Eye (tissue), 1 donor: Measurements from ENCODE around the gene ARHGEF12.
A peak's percentile ranks its signal among the peaks of the same experiment; 100 is the strongest.

Experiments
- DNase-seq: peaks from one replicate; pipeline ENCODE4 v3.0.0-alpha.2; 2015

ARHGEF12 gene

DNA sequence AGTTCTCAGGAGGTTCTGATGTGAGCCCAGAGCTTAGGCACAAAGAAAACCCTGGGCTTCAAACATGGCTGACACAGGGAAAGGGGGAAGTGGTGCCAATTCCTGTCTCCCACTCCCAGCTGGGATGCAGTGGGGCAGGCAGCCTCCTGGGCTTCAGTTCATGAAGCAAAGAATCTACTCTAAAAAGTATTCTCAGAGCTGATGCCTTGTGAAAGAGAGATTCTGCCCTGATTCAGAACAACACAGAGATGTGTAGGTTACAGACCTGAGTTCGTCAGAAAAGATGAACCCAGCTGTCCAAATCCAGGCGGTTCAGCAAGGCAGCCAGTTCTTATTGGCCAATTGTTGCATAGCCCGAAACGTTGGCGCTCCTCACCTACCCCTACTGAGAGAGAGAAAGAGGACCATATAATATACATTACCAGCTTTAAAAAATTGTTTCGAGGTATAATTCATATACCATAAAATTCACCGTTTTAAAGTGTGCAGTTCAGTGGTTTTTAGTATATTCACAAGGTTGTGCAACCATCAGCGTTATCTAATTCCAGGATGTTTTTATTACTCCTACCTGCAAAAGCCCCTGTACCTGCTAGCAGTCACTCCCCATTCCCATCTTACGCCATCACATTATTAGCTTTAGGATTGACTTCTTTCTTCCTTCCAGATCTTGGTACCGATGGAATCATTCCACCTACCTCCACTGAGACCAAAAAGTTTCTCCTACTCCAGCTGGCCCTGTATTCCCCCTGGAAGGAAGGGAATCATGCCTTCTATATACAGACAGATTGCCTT lies 18.3 kb upstream of the ARHGEF12 start:
- DNase-seq, result no peak

- DNase-seq, result no peak
These were observed 17.3 kb upstream of the ARHGEF12 start for GRCh38 chr11:120318906-120319305.

DNA sequence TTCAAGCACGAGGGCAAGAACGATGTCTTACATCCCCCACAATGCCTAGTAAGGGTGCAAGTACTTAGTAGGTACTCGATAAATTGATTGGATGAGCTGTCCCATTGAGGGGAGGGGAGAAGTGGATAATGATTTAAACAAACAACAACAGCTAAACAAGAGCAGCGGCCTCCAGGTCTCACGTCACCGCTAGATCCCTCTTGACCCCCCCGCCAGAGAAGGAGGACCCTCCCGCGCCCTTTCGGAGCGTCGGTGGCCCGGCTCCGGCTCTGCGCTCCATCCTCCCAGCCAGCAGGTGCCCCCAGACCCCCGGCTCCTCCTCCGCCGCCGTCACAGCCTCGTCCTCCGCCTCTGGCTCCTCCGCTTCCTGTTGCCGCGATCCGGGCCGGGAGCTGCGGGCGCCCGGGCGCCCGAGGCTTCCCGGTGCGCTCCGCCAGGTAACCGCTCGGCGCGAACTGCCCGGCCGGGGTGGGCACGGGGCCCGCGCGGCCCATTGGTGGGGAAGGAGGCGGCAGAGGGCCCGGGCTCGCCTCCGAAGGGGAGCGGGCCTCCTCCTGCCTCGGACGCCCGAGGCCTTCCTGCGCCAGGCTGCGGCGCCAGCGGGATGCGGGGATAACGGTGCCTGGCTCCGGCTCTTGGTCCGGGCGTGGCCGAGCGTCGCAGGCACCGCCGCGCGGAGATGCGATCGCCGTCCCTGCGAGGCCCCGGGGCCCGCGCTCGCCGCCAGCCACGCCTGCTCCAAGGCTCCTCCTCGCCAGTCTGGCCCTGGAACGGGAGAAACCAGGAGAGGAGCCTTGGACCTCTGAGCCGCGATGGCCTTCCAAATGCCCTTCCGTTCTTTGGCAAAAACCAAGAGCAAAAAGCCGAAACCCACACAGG lies 11.0 kb upstream of the ARHGEF12 start, which contains the start of gene TLCD5:
TLCD5 (plus strand) TSS at position 368 of the 879 bp plus-strand sequence. CDS start 2,143 bp downstream, outside the sequence.
- DNase-seq, result peak; percentile 94

- no peak for DNase-seq
These were observed 10.0 kb upstream of the ARHGEF12 start for GRCh38 chr11:120326228-120326627.

DNA sequence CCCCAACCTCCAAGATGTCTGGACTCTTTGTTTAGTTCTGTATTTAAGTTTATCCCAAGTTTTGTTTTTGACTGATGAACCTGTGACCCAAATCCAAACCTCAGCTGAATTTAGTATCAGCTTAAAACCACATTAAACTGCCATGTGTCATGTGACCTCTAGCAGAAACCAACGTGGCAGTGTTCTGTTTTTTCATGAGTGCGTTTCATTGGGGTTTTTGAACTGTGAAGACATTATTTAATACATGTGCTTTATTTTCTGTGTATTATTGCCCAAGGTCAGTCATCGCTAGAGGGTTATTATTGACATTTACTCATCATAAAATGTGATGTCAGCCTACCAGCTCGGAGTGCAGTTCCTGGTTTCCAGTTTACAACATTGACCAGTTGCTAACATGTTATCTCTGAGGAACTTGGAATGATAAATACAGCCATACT lies 9.3 kb upstream of the ARHGEF12 start:
- no peak for DNase-seq

GRCh38 chr11:120327311-120327710 lies 8.9 kb upstream of the ARHGEF12 start:
- no peak for DNase-seq

DNA sequence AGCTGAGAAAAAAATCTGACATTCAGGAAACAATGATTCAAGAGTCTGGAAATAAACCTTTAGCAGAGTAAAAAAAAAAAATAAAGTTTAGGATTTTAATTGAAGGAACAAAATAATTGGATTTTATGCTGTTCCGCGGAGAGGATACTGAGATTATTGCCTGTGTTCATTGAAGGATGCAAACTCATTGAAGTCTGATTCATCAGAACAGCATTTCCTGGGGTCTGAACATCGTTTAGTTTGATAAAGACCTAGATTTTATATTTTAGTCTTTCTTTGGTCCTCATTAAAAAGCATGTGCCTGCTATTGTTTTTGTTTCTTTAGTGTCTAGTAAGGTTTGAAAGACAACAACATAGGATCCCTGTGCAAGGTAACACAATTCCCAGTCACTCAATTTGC lies 6.7 kb upstream of the ARHGEF12 start:
- no peak for DNase-seq

- DNase-seq, result no peak
These were observed 6.2 kb upstream of the ARHGEF12 start for GRCh38 chr11:120330045-120330444.

- DNase-seq, result peak; percentile 40
These were observed 4.8 kb upstream of the ARHGEF12 start for GRCh38 chr11:120331301-120331996.

DNA sequence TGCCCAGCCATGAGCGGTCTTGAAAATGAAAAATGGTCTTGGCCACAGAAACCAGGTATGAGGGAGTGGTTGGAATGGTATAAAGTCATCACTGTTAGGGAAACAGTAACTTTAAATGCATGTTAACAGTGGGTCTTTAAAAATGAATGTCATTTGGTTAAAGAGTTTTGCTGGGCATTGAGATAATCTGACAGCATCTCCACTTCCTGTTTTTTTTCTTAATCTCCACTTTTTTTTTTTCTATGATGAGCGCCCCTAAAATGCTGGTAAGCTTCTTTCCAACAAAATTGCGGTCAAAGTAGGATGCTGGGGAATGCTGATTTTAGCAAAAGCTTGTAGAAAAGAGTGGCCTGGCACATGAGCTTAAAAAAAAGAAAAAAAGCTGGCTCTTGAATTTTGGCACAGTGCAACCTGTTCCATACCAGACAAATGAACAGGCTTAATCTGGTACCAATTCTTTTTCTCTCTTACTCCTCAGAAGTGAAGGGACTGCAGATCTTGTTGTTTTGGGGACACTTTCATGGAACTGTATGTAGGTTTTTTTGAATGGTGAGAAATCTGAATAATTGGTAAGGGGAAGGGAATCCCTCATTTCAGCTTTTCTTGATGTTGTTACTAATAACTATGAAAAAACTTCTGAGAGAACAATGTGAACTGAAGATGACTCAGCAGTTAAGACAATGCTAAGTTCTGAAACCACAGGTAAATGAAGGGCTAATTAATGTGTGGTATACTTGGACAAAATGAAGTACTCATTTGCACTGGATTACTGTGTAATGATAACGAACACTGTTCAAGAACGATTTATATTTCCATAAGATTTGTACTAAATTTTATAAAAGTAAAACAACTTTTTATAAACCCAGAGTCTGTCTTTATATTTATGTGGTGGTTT lies 3.1 kb upstream of the ARHGEF12 start:
- no peak for DNase-seq

DNA sequence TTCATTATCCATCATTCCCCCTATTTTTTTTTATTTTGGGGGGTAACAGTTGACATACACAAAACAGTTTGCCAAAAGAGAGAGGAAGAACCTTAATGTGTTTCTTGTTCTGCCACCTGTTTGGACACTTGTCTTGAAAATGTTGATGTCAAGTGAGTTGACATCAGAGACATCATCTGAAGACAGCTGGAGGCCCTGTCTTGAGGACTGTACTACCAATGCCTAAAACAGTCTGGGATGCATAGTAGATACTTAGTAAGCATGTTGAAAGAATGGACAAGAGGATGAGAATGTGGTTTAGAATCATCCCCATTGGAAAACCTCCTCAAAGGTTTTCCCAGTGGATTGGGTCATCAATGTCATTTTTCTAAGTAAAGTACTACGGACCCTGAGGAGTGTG lies 2.4 kb upstream of the ARHGEF12 start:
- DNase-seq, result no peak

- no peak for DNase-seq
These were observed 1.9 kb upstream of the ARHGEF12 start for GRCh38 chr11:120334332-120334731.

GRCh38 chr11:120334894-120335462 lies 1.2 kb upstream of the ARHGEF12 start:
- peak; percentile 95 for DNase-seq

DNA sequence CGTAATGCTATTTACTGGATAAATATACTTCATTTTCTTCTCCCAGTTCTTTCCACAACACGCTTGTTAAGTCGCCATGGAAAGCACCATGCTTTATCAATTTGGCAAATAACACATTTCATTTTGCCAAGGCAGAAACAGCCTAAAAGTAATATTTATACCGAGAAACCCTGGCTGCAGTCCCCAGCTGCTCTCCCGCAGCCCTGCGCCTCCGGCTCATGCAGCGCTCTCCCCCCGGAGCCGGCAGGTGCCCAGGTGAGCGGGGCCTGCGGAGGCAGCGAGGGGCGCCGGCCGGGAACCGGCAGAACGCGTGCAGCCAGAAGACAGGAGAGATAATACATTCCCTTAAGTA lies 681 bp upstream of the ARHGEF12 start:
- peak; percentile 79 for DNase-seq

GRCh38 chr11:120336641-120337354 lies 585 bp downstream of the ARHGEF12 start:
- DNase-seq, result peak; percentile 82

DNA sequence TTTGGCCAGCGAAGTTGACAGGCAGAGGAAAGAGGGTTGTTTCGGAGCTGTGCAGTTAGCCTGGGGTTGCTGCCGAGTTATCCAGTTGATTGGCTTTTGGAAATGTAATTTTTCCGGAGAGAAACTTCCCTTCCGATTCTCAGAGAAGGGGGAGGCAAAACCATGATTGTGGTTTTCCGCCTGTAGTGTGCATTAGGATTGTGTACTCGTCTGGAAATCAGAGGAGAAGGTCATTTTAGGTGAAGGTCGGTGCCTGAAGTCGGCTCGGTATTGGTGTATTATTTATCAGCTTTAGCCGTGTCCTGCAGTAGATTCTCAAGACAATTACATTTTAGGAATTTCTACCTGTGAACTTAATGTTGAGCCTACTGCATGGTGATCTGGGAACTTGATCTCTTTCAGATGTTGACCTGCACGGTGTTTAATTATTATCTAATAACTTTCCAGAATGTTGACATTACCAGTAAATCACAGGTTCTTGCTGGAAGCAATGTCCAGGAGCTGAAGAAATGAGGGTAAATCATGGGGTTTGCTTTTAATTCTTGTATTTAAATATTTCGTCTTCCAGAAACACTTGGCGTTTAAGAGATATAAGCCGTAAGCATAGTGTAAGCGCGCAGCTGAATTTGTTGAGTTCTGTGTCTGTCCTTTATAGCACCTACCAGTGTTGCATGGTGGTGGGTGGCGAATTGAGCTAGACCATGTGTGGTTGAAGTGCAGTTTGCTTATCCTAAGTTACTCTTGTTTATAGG lies 1.3 kb downstream of the ARHGEF12 start:
- peak; percentile 69 for DNase-seq

DNA sequence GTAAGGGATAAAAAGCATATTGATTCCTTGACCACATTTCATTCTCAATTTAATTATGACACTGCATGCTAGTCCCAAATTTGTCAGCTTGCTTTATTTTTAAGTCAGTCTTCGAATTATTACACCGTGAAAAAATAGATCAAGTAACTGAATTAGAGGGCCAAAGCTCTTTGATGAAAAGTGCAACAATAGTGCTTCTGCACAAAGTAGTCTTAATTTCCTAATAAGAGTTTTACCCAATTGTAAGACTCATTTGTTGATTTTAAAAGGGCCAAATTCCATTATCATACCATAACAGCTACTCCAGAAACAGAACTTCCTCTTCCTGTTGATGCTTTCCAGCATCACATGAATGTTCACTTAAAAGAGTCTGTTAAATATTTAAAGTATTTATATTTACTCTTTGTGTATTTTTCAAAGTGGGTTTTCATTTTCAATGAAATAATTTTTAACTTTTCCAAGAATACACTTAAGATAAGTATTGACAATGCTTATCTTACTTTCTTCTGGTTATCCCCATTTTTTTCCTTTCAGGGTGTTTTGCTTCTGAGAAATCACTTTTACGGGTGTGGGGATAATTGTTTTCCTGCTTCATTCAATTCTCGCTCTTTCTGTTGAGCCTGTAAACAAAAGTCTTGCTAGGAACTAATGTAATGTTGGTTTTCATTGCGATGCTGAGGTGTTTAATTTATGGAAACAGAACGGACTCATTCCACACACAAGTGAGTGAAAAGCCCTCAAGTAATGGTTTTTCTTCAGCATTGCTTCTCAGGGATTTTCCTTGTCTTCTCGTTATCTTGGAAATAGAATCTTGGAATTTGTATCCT lies 2.1 kb downstream of the ARHGEF12 start:
- no peak for DNase-seq

- DNase-seq, result peak; percentile 43
These were observed 3.2 kb downstream of the ARHGEF12 start for GRCh38 chr11:120339394-120339890.

DNA sequence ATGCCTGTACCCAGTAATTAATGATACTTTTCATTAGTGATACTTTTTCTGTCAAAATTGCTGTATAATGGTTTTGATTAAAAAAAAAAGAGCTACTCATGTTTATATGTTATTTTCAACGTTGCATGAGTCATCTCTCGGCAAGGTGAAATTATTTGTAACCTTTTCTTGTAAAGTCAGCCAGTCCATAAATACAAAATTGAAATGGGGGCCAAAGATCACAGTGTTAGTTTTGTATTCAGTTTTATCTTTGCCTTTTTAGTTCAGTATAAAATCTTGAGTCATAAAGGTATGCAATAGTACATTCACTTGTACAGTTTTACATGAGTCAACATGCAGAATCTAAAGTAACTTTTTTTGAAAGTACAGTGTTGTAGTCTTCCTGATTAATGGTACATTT lies 4.3 kb downstream of the ARHGEF12 start:
- DNase-seq, result no peak
